Sigmoid colon (tissue), 7 donors: ENCODE measurements around the gene EXTL1. TPM values are rescaled to one million over a fixed set of nuclear protein-coding genes. Genes with fewer than 3 reads are reported as not detected.

ENCODE experiments used
- DNase-seq: peaks from one replicate; pipeline ENCODE4 v3.0.0-alpha.2; 2019
- H3K27ac ChIP-seq, 4 donors: fragments of 200-600 bp; sonication (generic); one replicate each; pipeline ENCODE4 v1.5.1; 2016 to 2019; ENCODE audit warnings: mild to moderate bottlenecking in 1 of 4
- H3K27me3 ChIP-seq, 3 donors: fragments of 200-600 bp; sonication (generic); one replicate each; pipeline ENCODE4 v1.5.1; 2019; ENCODE audit warnings: mild to moderate bottlenecking in 1 of 3
- H3K36me3 ChIP-seq, 4 donors: fragments of 200-600 bp; sonication (generic); one replicate each; pipeline ENCODE4 v1.5.1; 2016 to 2019
- H3K4me1 ChIP-seq, 4 donors: fragments of 200-600 bp; sonication (generic); one replicate each; pipeline ENCODE4 v1.5.1; 2017 to 2019
- H3K4me3 ChIP-seq, 4 donors: fragments of 200-600 bp; sonication (generic); one replicate each; pipeline ENCODE4 v1.5.1; 2017 to 2019; ENCODE audit warnings: mild to moderate bottlenecking in 2 of 4, moderate library complexity in 1 of 4
- H3K9me3 ChIP-seq, 4 donors: fragments of 200-600 bp in 3 of 4; sonication (generic) in 3 of 4; one replicate each; pipeline versions ENCODE4 v1.5.1 to v1.6.1; 2013 to 2019
- CTCF ChIP-seq, 4 experiments: fragments of 450-650 bp in 3 of 4; fragments of 200-600 bp in 1 of 4; IDR thresholded peaks; one replicate each; pipeline ENCODE4 v1.5.1; 2016 to 2019; ENCODE audit warnings: antibody characterized with exemption in 4 of 4, mild to moderate bottlenecking in 3 of 4, moderate library complexity in 2 of 4
- EP300 ChIP-seq, 4 donors: sonication (generic); formaldehyde crosslinking; IDR thresholded peaks; one replicate each; pipeline ENCODE4 v1.6.1; 2017; ENCODE audit warnings: antibody characterized with exemption in 4 of 4
- POLR2A ChIP-seq, 2 donors: fragments of 450-650 bp; IDR thresholded peaks; one replicate each; pipeline ENCODE4 v1.6.1; 2016; ENCODE audit warnings: antibody characterized with exemption in 2 of 2, mild to moderate bottlenecking in 2 of 2, moderate library complexity in 2 of 2
- POLR2AphosphoS5 ChIP-seq, 4 donors: sonication (generic); formaldehyde crosslinking; IDR thresholded peaks; one replicate each; pipeline ENCODE4 v1.6.1; 2017; ENCODE audit warnings: antibody characterized with exemption in 4 of 4
- WGBS, 2 donors: extraction: QIAGEN DNeasy Blood & Tissue Kit; methylation state at CpG; one replicate each; pipeline ENCODE4 v1.1.7; 2013; 5-methylcytosine and 5-hydroxymethylcytosine counted together
- intact Hi-C: fragments of 100-400 bp; cut with DNase I; formaldehyde crosslinking; loops from one replicate; pipeline ENCODE4 v1.15.1; 2023
- polyA plus RNA-seq, 3 donors: library from polyadenylated mRNA; stranded (reverse); fragments of 200-250 nt; gene quantifications; one replicate each; pipeline ENCODE4 v1.2.3, GENCODE V29; 2013
- small RNA-seq, 3 donors: library from RNA; depleted of rRNA; stranded (forward); fragments of <200 nt; gene quantifications; one replicate each; pipeline ENCODE3, GENCODE V24; 2016
- total RNA-seq, 4 donors: library from RNA; depleted of rRNA; stranded (reverse); fragments of >200 nt; gene quantifications; one replicate each; pipeline ENCODE4 v1.1.0, GENCODE V29; 2016
- donor health status: healthy with polysubstance abuse.
- donor health status: Bipolar disorder and iron deficiency.
- donor health status: healthy.

Gene EXTL1
- total and polyA plus RNA-seq, 7 donors, result under 0.01 to 1.5 (median 1.0) TPM; not detected in 1

GRCh38 chr1:26083208-26083607, 61.6 kb downstream of the EXTL1 start:
- no peak for TF ChIP-seq CTCF (IDR thresholded peaks at IDR 0.05)
- TF ChIP-seq POLR2A (IDR thresholded peaks at IDR 0.05), result no peak
- no peak for TF ChIP-seq EP300 (IDR thresholded peaks at IDR 0.05)
- TF ChIP-seq POLR2AphosphoS5 (IDR thresholded peaks at IDR 0.05), result no peak
- Histone ChIP-seq H3K27ac (no peak overlapping the region), H3K4me3 (no peak overlapping the region), H3K27me3 (peaks cover 0 to 22% (median 3%) of the 10 kb centered on the region in 3 donors), H3K4me1 (no peaks in the 10 kb centered on the region), H3K36me3 (no peaks in the 10 kb centered on the region), H3K9me3 (no peaks in the 10 kb centered on the region)
- intact Hi-C loops, result no loop called here
- 47 to 64% methylated on average over 5 of the region's 5 CpGs for WGBS, 2 donors
- DNase-seq, result no peak

- Histone ChIP-seq H3K9me3 (no peaks in the 10 kb centered on the region), H3K36me3 (no peaks in the 10 kb centered on the region), H3K27me3 (peaks cover 0 to 26% (median 3%) of the 10 kb centered on the region in 3 donors), H3K4me3 (no peak overlapping the region), H3K4me1 (no peaks in the 10 kb centered on the region), H3K27ac (no peak overlapping the region)
- TF ChIP-seq POLR2A (IDR thresholded peaks at IDR 0.05), result no peak
- TF ChIP-seq EP300 (IDR thresholded peaks at IDR 0.05), result no peak
- no peak for TF ChIP-seq CTCF (IDR thresholded peaks at IDR 0.05)
- no peak for TF ChIP-seq POLR2AphosphoS5 (IDR thresholded peaks at IDR 0.05)
- DNase-seq, result no peak
- intact Hi-C loops, result no loop called here
- WGBS, 2 donors, result 62 to 72% methylated on average over 2 of the region's 2 CpGs
These were observed 62.6 kb downstream of the EXTL1 start for GRCh38 chr1:26084091-26084561.

GRCh38 chr1:26084844-26085243, 63.3 kb downstream of the EXTL1 start:
- intact Hi-C loops, result no loop called here
- H3K4me3 ChIP-seq, result no peak overlapping the region
- H3K27me3 ChIP-seq, result peaks cover 0 to 34% (median 3%) of the 10 kb centered on the region in 3 donors
- TF ChIP-seq POLR2AphosphoS5 (IDR thresholded peaks at IDR 0.05) (no peak), POLR2A (IDR thresholded peaks at IDR 0.05) (no peak), CTCF (IDR thresholded peaks at IDR 0.05) (no peak), EP300 (IDR thresholded peaks at IDR 0.05) (no peak)
- WGBS, 2 donors, result 77 to 80% methylated on average over 2 of the region's 2 CpGs
- no peaks in the 10 kb centered on the region for H3K4me1 ChIP-seq
- no peak for DNase-seq
- H3K36me3 ChIP-seq, result no peaks in the 10 kb centered on the region
- no peak overlapping the region for H3K27ac ChIP-seq
- H3K9me3 ChIP-seq, result no peaks in the 10 kb centered on the region

Small RNA genes within 50 kb of the gene (small RNA-seq; reads per million reads assigned to genes)
- 0 reads per million in 3 donors for gene RF00283
- gene RF00492, result 0 reads per million in 3 donors

Other genes with a start within 250 kb of the EXTL1 start
- gene SELENON, start 221.6 kb upstream of the EXTL1 start, total RNA-seq, result 10 to 100 TPM; 15.5 to 37.4 (median 19.7) TPM
- 10 to 100 TPM in 1 of 3 donors, 1 to 10 TPM in 2; 4.6 to 28.9 (median 6.6) TPM for gene SELENON, start 221.6 kb upstream of the EXTL1 start, polyA plus RNA-seq
- gene MTFR1L, start 201.8 kb upstream of the EXTL1 start, total RNA-seq, result 100 to 1,000 TPM; 106 to 150 (median 121) TPM
- 10 to 100 TPM; 26.1 to 38.4 (median 36.1) TPM for gene MTFR1L, start 201.8 kb upstream of the EXTL1 start, polyA plus RNA-seq
- not detected for gene AUNIP, start 162.3 kb upstream of the EXTL1 start, total RNA-seq
- gene AUNIP, start 162.3 kb upstream of the EXTL1 start, polyA plus RNA-seq, result 1 to 10 TPM in 1 of 3 donors, under 1 TPM in 1, not detected in 1; 0.46 to 1.9 TPM
- 1 to 10 TPM; 4.3 to 9.4 (median 6.4) TPM for gene PAQR7, start 146.1 kb upstream of the EXTL1 start, total RNA-seq
- 1 to 10 TPM in 2 of 3 donors, under 1 TPM in 1; 0.92 to 3.0 (median 1.2) TPM for gene PAQR7, start 146.1 kb upstream of the EXTL1 start, polyA plus RNA-seq
- gene STMN1, start 115.4 kb upstream of the EXTL1 start, total RNA-seq, result 10 to 100 TPM; 30.7 to 37.5 (median 36.3) TPM
- gene STMN1, start 115.4 kb upstream of the EXTL1 start, polyA plus RNA-seq, result 100 to 1,000 TPM in 1 of 3 donors, 10 to 100 TPM in 2; 61.3 to 175 (median 97.1) TPM
- 10 to 100 TPM in 2 of 4 donors, 1 to 10 TPM in 2; 6.7 to 12.2 (median 9.8) TPM for gene PAFAH2, start 23.7 kb upstream of the EXTL1 start, total RNA-seq
- gene PAFAH2, start 23.7 kb upstream of the EXTL1 start, polyA plus RNA-seq, result 10 to 100 TPM; 19.2 to 36.1 (median 19.3) TPM
- under 1 TPM in 1 of 4 donors, not detected in 3; 0.16 TPM for gene SLC30A2, start 24.3 kb downstream of the EXTL1 start, total RNA-seq
- under 1 TPM in 2 of 3 donors, not detected in 1; 0.07 to 0.92 TPM for gene SLC30A2, start 24.3 kb downstream of the EXTL1 start, polyA plus RNA-seq
- 1 to 10 TPM in 1 of 4 donors, under 1 TPM in 1, not detected in 2; 0.81 to 2.1 TPM for gene TRIM63, start 45.9 kb downstream of the EXTL1 start, total RNA-seq
- 1 to 10 TPM in 1 of 3 donors, under 1 TPM in 2; 0.35 to 1.8 (median 0.46) TPM for gene TRIM63, start 45.9 kb downstream of the EXTL1 start, polyA plus RNA-seq
- gene PDIK1L, start 90.0 kb downstream of the EXTL1 start, total RNA-seq, result 10 to 100 TPM in 1 of 4 donors, 1 to 10 TPM in 3; 4.2 to 15.7 (median 6.6) TPM
- 1 to 10 TPM; 4.6 to 5.4 (median 5.0) TPM for gene PDIK1L, start 90.0 kb downstream of the EXTL1 start, polyA plus RNA-seq
- gene FAM110D, start 137.3 kb downstream of the EXTL1 start, total RNA-seq, result 1 to 10 TPM; 1.1 to 4.2 (median 2.2) TPM
- 1 to 10 TPM in 1 of 3 donors, under 1 TPM in 1, not detected in 1; 0.60 to 1.1 TPM for gene FAM110D, start 137.3 kb downstream of the EXTL1 start, polyA plus RNA-seq
- gene C1orf232, start 147.2 kb downstream of the EXTL1 start, total RNA-seq, result not detected
- gene C1orf232, start 147.2 kb downstream of the EXTL1 start, polyA plus RNA-seq, result not detected
- gene ZNF593, start 148.1 kb downstream of the EXTL1 start, total RNA-seq, result 10 to 100 TPM; 16.3 to 37.2 (median 32.1) TPM
- gene ZNF593, start 148.1 kb downstream of the EXTL1 start, polyA plus RNA-seq, result 100 to 1,000 TPM in 1 of 3 donors, 10 to 100 TPM in 2; 38.4 to 114 (median 61.3) TPM
- gene ZNF593OS, start 150.1 kb downstream of the EXTL1 start, total RNA-seq, result not detected
- gene ZNF593OS, start 150.1 kb downstream of the EXTL1 start, polyA plus RNA-seq, result under 1 TPM in 1 of 3 donors, not detected in 2; 0.13 TPM
- 1 to 10 TPM in 2 of 4 donors, under 1 TPM in 1, not detected in 1; 0.82 to 4.7 (median 1.8) TPM for gene CNKSR1, start 155.7 kb downstream of the EXTL1 start, total RNA-seq
- gene CNKSR1, start 155.7 kb downstream of the EXTL1 start, polyA plus RNA-seq, result 10 to 100 TPM; 13.8 to 29.0 (median 16.0) TPM
- not detected for gene CATSPER4, start 168.8 kb downstream of the EXTL1 start, total RNA-seq
- under 1 TPM in 1 of 3 donors, not detected in 2; 0.04 TPM for gene CATSPER4, start 168.8 kb downstream of the EXTL1 start, polyA plus RNA-seq
- gene CEP85, start 212.4 kb downstream of the EXTL1 start, total RNA-seq, result 1 to 10 TPM; 1.9 to 5.4 (median 3.3) TPM
- 10 to 100 TPM in 1 of 3 donors, 1 to 10 TPM in 2; 2.4 to 12.9 (median 9.7) TPM for gene CEP85, start 212.4 kb downstream of the EXTL1 start, polyA plus RNA-seq